PFSK-1 (cell line): ENCODE data around the gene LANCL1.

ENCODE experiments used
- FOXP2 ChIP-seq: optimal IDR thresholded peaks from 2 replicates; pipeline ENCODE3; 2011; ENCODE audit warnings: borderline replicate concordance, control low read depth, inconsistent platforms; ENCODE audit not compliant: insufficient read depth; ENCODE audit errors: extremely low read length, extremely low read depth
- POLR2AphosphoS5 ChIP-seq: IDR thresholded peaks from 2 replicates; pipeline ENCODE4 v1.6.1; 2012; ENCODE audit warnings: low read depth, mild to moderate bottlenecking, control low read depth, low read length, moderate library complexity
- REST ChIP-seq, 2 experiments: IDR thresholded peaks; 2 replicates each; pipeline versions ENCODE4 v1.6.1 to v1.8.0; 2011 to 2012; ENCODE audit warnings: low read depth in 2 of 2, low read length in 2 of 2, control low read depth in 1 of 2, inconsistent platforms in 1 of 2, mild to moderate bottlenecking in 1 of 2, moderate library complexity in 1 of 2; ENCODE audit not compliant: insufficient read depth in 1 of 2
- SIN3A ChIP-seq: IDR thresholded peaks from 2 replicates; pipeline ENCODE4 v1.6.1; 2012; ENCODE audit warnings: mild to moderate bottlenecking, low read length, moderate library complexity, borderline replicate concordance; ENCODE audit not compliant: insufficient read depth
- TAF1 ChIP-seq: IDR thresholded peaks from 2 replicates; pipeline ENCODE4 v1.6.1; 2012; ENCODE audit warnings: low read length, control low read depth, borderline replicate concordance; ENCODE audit not compliant: insufficient read depth

- no peak for TF ChIP-seq POLR2AphosphoS5
- no peak for TF ChIP-seq TAF1
- TF ChIP-seq SIN3A = no peak
- no peak for TF ChIP-seq REST (IDR thresholded peaks at IDR 0.05; ENCODE audit: insufficient read depth in 1 of 2, low read depth in 2 of 2, low read length in 2 of 2)
- no peak for TF ChIP-seq FOXP2
These were observed 43.9 kb downstream of the LANCL1 start for GRCh38 chr2:210432633-210433032.
